Trophoblast cell (in vitro differentiated cells and primary cell): ENCODE measurements around the gene ADARB2.

Experiments used
- DNase-seq, 2 donors: peaks; one replicate each; pipeline ENCODE4 v3.0.0-alpha.2; 2016
- H2AFZ ChIP-seq: 2 replicates; pipeline ENCODE4 v1.6.1; 2013; ENCODE audit warnings: low read length, moderate library complexity, mild to moderate bottlenecking; ENCODE audit not compliant: insufficient read depth, poor library complexity
- H2AK5ac ChIP-seq: 2 replicates; pipeline ENCODE4 v1.6.1; 2013; ENCODE audit warnings: mild to moderate bottlenecking, low read length
- H2BK120ac ChIP-seq: 2 replicates; pipeline ENCODE4 v1.6.1; 2013; ENCODE audit warnings: low read length, mild to moderate bottlenecking, moderate library complexity; ENCODE audit not compliant: insufficient read depth, poor library complexity
- H2BK12ac ChIP-seq: 2 replicates; pipeline ENCODE4 v1.6.1; 2013; ENCODE audit warnings: mild to moderate bottlenecking, low read length, moderate library complexity
- H2BK5ac ChIP-seq: 2 replicates; pipeline ENCODE4 v1.6.1; 2013; ENCODE audit warnings: low read length, low read depth, moderate library complexity, mild to moderate bottlenecking; ENCODE audit not compliant: poor library complexity
- H3K14ac ChIP-seq: 2 replicates; pipeline ENCODE4 v1.6.1; 2013; ENCODE audit warnings: mild to moderate bottlenecking, low read length
- H3K18ac ChIP-seq: 2 replicates; pipeline ENCODE4 v1.6.1; 2013; ENCODE audit warnings: mild to moderate bottlenecking, low read length
- H3K23ac ChIP-seq: 2 replicates; pipeline ENCODE4 v1.6.1; 2013; ENCODE audit warnings: low read length
- H3K27ac ChIP-seq: 2 replicates; pipeline ENCODE4 v1.5.1; 2013; ENCODE audit warnings: low read depth, mild to moderate bottlenecking, inconsistent platforms, low read length, moderate library complexity
- H3K27me3 ChIP-seq: 2 replicates; pipeline ENCODE4 v1.6.1; 2013; ENCODE audit warnings: inconsistent platforms, mild to moderate bottlenecking, low read length, moderate library complexity; ENCODE audit not compliant: insufficient read depth
- H3K36me3 ChIP-seq, 2 experiments: 1 replicate in 1 of 2; 2 replicates in 1 of 2; pipeline ENCODE4 v1.6.1; 2013; ENCODE audit warnings: low read length in 2 of 2, mild to moderate bottlenecking in 2 of 2, moderate library complexity in 1 of 2; ENCODE audit not compliant: insufficient read depth in 2 of 2, control insufficient read depth in 1 of 2
- H3K4ac ChIP-seq: 2 replicates; pipeline ENCODE4 v1.6.1; 2013; ENCODE audit warnings: low read depth, mild to moderate bottlenecking, low read length, moderate library complexity
- H3K4me1 ChIP-seq, 2 experiments: 1 replicate in 1 of 2; 2 replicates in 1 of 2; pipeline ENCODE4 v1.6.1; 2013; ENCODE audit warnings: low read length in 2 of 2, mild to moderate bottlenecking in 2 of 2, moderate library complexity in 1 of 2; ENCODE audit not compliant: insufficient read depth in 2 of 2, control insufficient read depth in 1 of 2
- H3K4me2 ChIP-seq: 2 replicates; pipeline ENCODE4 v1.6.1; 2013; ENCODE audit warnings: inconsistent platforms, mild to moderate bottlenecking, low read length, moderate library complexity
- H3K4me3 ChIP-seq: 2 replicates; pipeline ENCODE4 v1.5.1; 2013; ENCODE audit warnings: mild to moderate bottlenecking, low read depth, low read length, inconsistent platforms
- H3K79me1 ChIP-seq: one replicate; pipeline ENCODE4 v1.6.1; 2013; ENCODE audit warnings: low read length
- H3K79me2 ChIP-seq: 2 replicates; pipeline ENCODE4 v1.6.1; 2013; ENCODE audit warnings: low read length, mild to moderate bottlenecking; ENCODE audit not compliant: control insufficient read depth, insufficient read depth, poor library complexity
- H3K9ac ChIP-seq: 2 replicates; pipeline ENCODE4 v1.6.1; 2013; ENCODE audit warnings: mild to moderate bottlenecking, low read length
- H3K9me3 ChIP-seq: 2 replicates; pipeline ENCODE4 v1.6.1; 2013; ENCODE audit warnings: low read depth, mild to moderate bottlenecking, control low read depth, inconsistent platforms, low read length; ENCODE audit not compliant: insufficient read depth
- H4K12ac ChIP-seq: 2 replicates; pipeline ENCODE4 v1.6.1; 2013; ENCODE audit warnings: low read depth, mild to moderate bottlenecking, low read length, moderate library complexity
- H4K8ac ChIP-seq: 2 replicates; pipeline ENCODE4 v1.6.1; 2013; ENCODE audit warnings: low read depth, mild to moderate bottlenecking, low read length, moderate library complexity
- H4K91ac ChIP-seq: one replicate; pipeline ENCODE4 v1.6.1; 2013; ENCODE audit warnings: low read depth, mild to moderate bottlenecking, low read length, moderate library complexity
- WGBS: extraction: QIAGEN DNeasy Blood & Tissue Kit; methylation state at CpG from one replicate; pipeline ENCODE4 v1.1.7; 2013; ENCODE audit warnings: missing lambda C conversion rate; ENCODE audit not compliant: insufficient read length, insufficient coverage; ENCODE audit errors: extremely low coverage; 5-methylcytosine and 5-hydroxymethylcytosine counted together

The ADARB2 gene

DNA sequence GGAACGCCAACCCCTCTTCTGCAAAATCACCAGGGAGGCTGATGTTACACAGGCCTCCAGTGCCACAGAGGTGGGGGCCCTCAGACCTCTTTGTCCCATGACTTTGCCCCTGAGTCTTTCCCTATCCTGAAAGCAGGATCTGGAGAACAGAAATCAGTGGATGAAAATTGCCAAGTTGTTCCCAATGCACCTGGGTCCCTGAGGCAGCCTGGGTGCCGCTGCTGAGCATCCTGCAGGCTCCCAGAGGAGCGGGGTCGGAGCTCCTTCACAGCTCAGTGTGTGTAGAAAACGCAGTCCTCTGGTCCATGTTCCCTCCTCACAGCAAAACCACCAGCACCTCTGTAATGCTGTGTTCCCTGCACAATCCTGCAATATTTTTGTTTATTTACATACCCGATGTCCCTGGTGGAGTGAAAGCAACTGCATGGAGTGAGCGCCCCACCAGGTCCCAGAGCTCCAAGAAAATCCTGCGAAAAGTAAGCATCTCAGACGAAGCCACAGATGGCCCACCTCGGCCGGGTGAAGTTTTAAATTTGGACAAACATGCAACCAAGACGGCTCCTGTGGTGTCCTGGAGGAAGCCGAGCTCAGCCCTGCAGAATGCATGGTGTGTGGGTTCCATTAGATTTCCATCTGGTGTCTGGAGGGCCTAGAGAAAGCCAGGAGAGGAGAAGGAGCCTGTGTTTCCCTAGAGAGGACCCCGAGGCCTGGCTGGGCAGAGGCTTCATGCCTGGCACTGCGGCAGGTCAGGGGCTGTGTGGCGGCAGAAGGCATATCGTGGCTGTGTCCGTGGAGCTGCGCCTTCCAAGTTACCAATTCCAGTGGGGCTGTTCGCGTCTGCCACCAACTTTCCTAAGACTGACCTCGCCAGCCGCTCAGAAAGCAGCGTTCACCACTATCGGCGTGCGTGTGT lies 445.9 kb downstream of the ADARB2 start:
- DNase-seq = no peak
- Histone ChIP-seq H4K91ac (no peak overlapping the region), H3K79me2 (no peaks in the 10 kb centered on the region), H3K27ac (no peak overlapping the region), H3K4me1 (peaks cover 4 to 9% of the 10 kb centered on the region in 2 experiments), H2AK5ac (no peak overlapping the region), H2BK12ac (no peak overlapping the region), H3K27me3 (no peaks in the 10 kb centered on the region), H2AFZ (no peak overlapping the region), H3K9me3 (peaks cover 3% of the 10 kb centered on the region), H3K4me2 (no peak overlapping the region), H2BK5ac (no peak overlapping the region), H3K18ac (no peak overlapping the region), H3K23ac (no peak overlapping the region), H3K79me1 (no peaks in the 10 kb centered on the region), H3K9ac (no peak overlapping the region), H3K4me3 (no peak overlapping the region), H3K4ac (no peak overlapping the region), H3K36me3 (no peaks in the 10 kb centered on the region), H4K12ac (no peak overlapping the region), H2BK120ac (no peak overlapping the region), H3K14ac (no peak overlapping the region), H4K8ac (no peak overlapping the region)
- no CpG with 5 or more reads among the region's 27 CpGs for WGBS

DNA sequence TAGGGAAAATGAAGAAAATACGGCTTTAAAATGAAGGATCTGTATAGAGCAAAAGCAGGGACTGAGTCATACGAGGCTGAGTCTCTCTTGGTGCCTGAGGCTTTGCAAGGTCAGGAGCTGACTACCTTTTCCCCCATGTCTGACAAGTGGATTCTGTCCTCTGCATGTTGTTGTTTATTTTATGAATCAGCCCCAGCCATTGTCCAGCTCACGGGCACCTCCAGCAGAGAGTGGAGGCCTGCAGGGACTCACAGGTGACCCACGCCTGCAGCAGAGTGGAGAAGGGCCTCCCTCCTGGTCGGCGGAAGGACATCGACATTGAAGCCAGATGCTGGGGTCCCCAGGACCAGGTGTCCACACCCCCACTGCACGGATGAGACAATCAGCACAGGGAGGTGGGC lies 447.3 kb downstream of the ADARB2 start:
- H2AK5ac ChIP-seq = no peak overlapping the region
- no peak overlapping the region for H3K23ac ChIP-seq
- H3K18ac ChIP-seq = no peak overlapping the region
- no peak overlapping the region for H4K91ac ChIP-seq
- WGBS = no CpG with 5 or more reads among the region's 8 CpGs
- no peak overlapping the region for H2BK12ac ChIP-seq
- no peak overlapping the region for H3K27ac ChIP-seq
- no peak overlapping the region for H2BK5ac ChIP-seq
- H4K8ac ChIP-seq = no peak overlapping the region
- H3K79me2 ChIP-seq = no peaks in the 10 kb centered on the region
- no peak overlapping the region for H3K4me3 ChIP-seq
- H3K4me1 ChIP-seq = peaks cover 4 to 9% of the 10 kb centered on the region in 2 experiments
- no peak overlapping the region for H2AFZ ChIP-seq
- no peaks in the 10 kb centered on the region for H3K79me1 ChIP-seq
- peaks cover 3% of the 10 kb centered on the region for H3K9me3 ChIP-seq
- no peak for DNase-seq
- H3K4me2 ChIP-seq = no peak overlapping the region
- no peak overlapping the region for H4K12ac ChIP-seq
- no peak overlapping the region for H3K14ac ChIP-seq
- no peak overlapping the region for H3K4ac ChIP-seq
- H2BK120ac ChIP-seq = no peak overlapping the region
- no peak overlapping the region for H3K9ac ChIP-seq
- H3K27me3 ChIP-seq = no peaks in the 10 kb centered on the region
- no peaks in the 10 kb centered on the region for H3K36me3 ChIP-seq

DNA sequence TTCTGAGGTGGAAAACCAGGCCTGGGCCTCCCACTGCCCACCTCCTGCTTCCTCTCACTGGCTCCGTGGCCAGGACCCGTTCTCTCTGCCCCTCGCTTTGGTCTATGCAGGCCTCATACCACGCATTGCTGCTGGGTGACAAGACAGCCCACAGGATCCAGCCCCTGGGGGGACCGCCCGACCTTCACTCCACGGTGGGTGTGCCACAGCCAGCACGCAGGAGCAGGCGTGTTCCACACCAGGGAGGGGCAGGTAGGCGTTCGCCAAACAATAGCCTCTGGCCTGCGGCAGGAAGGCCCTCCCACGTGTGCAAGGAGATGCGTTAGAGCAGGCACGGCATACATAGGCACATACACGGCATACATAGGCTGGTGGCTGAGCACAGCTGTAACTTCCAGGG lies 447.7 kb downstream of the ADARB2 start:
- no peak overlapping the region for H2BK120ac ChIP-seq
- H3K36me3 ChIP-seq = no peaks in the 10 kb centered on the region
- peaks cover 3% of the 10 kb centered on the region for H3K9me3 ChIP-seq
- H2AFZ ChIP-seq = no peak overlapping the region
- no peak overlapping the region for H3K4me2 ChIP-seq
- no peak overlapping the region for H3K4me3 ChIP-seq
- no peak overlapping the region for H3K14ac ChIP-seq
- no CpG with 5 or more reads among the region's 16 CpGs for WGBS
- peaks cover 4 to 9% of the 10 kb centered on the region in 2 experiments for H3K4me1 ChIP-seq
- no peak overlapping the region for H4K8ac ChIP-seq
- H3K27ac ChIP-seq = no peak overlapping the region
- no peak overlapping the region for H3K4ac ChIP-seq
- peak in 1 of 2 donors; percentile 21 for DNase-seq
- no peak overlapping the region for H3K18ac ChIP-seq
- no peak overlapping the region for H3K23ac ChIP-seq
- H3K27me3 ChIP-seq = no peaks in the 10 kb centered on the region
- H3K79me2 ChIP-seq = no peaks in the 10 kb centered on the region
- no peak overlapping the region for H3K9ac ChIP-seq
- no peak overlapping the region for H2BK12ac ChIP-seq
- H4K91ac ChIP-seq = no peak overlapping the region
- H3K79me1 ChIP-seq = no peaks in the 10 kb centered on the region
- H2BK5ac ChIP-seq = no peak overlapping the region
- no peak overlapping the region for H2AK5ac ChIP-seq
- H4K12ac ChIP-seq = no peak overlapping the region

DNA sequence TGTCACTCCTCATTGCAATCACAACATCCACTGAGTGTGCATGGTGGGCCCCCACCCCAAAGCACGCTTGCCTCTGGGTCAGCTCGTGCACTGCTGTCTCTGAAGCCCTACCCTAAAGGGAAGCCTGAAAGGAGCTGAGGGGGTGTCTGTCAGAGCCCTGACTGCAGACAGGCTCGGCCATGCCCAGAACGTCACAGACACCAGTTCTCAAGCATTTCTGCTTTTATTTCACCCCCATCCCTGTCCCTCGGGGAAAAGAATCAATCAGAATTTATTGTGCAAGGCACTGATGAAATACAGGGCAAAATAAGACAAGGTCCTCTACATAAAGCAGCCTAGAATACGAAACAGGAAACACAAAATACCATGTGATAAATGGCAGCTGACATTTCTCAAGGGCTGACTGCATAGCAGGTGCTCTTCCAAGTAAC lies 449.3 kb downstream of the ADARB2 start:
- H3K4ac ChIP-seq = no peak overlapping the region
- no peaks in the 10 kb centered on the region for H3K36me3 ChIP-seq
- no peak overlapping the region for H2BK12ac ChIP-seq
- H3K4me2 ChIP-seq = no peak overlapping the region
- no peak overlapping the region for H2AFZ ChIP-seq
- peaks cover 6% of the 10 kb centered on the region for H3K9me3 ChIP-seq
- H3K14ac ChIP-seq = no peak overlapping the region
- H3K79me1 ChIP-seq = no peaks in the 10 kb centered on the region
- no peak overlapping the region for H2BK5ac ChIP-seq
- WGBS = no CpG with 5 or more reads among the region's 6 CpGs
- H4K12ac ChIP-seq = no peak overlapping the region
- H3K18ac ChIP-seq = no peak overlapping the region
- H2BK120ac ChIP-seq = no peak overlapping the region
- H3K9ac ChIP-seq = no peak overlapping the region
- H4K91ac ChIP-seq = no peak overlapping the region
- no peak overlapping the region for H2AK5ac ChIP-seq
- H3K79me2 ChIP-seq = no peaks in the 10 kb centered on the region
- peaks cover 4 to 9% of the 10 kb centered on the region in 2 experiments for H3K4me1 ChIP-seq
- H3K27ac ChIP-seq = no peak overlapping the region
- H4K8ac ChIP-seq = no peak overlapping the region
- no peaks in the 10 kb centered on the region for H3K27me3 ChIP-seq
- H3K23ac ChIP-seq = no peak overlapping the region
- DNase-seq = peak in 1 of 2 donors; percentile 6
- H3K4me3 ChIP-seq = no peak overlapping the region
